GM21526 (cell line): ENCODE results near the gene ZNF691.
A peak's percentile ranks its signal among the peaks of the same experiment; 100 is the strongest.

Experiments used
- ATAC-seq: cut with Tn5 transposase; IDR thresholded peaks from one replicate; pipeline ENCODE4 v1.9.1; 2021; ENCODE audit warnings: moderate library complexity; ENCODE audit not compliant: unreplicated experiment, low FRiP score

The ZNF691 gene

GRCh38 chr1:42831273-42831672, 15.1 kb upstream of the ZNF691 start:
- ATAC-seq = no peak

DNA sequence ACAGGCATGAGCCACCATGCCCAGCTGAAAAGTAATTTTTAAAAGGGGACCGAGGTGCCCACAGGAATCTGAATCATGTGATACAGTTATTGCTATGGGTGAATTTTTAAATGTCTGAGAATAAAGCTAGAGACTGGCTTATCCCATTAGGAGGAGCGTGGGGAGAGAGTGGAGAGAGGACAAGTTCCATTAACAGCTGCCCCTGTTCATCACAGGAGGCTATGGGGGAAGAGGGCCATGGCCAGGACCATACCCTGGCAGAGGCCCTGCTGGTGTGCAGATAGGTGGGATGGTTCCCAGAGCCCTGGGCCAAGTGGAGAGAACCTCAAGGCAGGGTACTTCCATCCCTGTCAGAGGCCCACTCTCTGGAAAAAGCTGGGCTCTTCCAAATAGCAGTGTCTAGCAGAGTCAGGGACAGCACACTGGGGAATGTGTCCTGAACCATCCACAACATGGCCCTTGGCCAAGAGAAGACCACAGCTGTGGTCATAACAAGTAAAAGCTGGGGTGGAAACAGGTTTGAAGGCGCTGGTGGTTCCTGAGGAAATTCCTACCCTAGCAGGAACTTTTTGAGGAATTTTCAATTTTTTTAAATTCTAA, 13.7 kb upstream of the ZNF691 start:
- ATAC-seq = no peak

DNA sequence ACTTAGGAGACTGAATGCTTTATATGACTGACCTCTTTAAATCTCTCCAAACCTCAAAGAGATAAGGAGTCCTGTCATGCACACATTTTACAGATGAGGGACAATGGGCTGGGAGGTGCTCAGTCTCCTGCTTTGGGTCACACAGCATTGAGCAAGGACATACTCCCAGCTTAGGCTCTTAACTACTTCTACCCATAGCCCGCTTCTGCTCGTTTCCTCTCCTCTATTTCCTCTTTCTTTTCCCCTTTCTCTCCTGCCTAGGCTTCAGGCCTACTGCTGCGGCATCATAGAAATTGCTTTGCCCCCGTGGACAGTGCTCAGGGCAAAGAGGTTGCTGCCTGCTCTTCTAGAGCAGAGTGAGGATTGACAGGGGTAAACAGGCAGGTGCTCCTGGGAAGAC, 12.4 kb upstream of the ZNF691 start:
- ATAC-seq = no peak

- ATAC-seq = no peak
Observed at GRCh38 chr1:42834803-42835202, 11.6 kb upstream of the ZNF691 start.

- ATAC-seq = no peak
Observed at GRCh38 chr1:42835422-42835821, 11.0 kb upstream of the ZNF691 start.

- no peak for ATAC-seq
Observed at GRCh38 chr1:42837709-42838108, 8.7 kb upstream of the ZNF691 start.

DNA sequence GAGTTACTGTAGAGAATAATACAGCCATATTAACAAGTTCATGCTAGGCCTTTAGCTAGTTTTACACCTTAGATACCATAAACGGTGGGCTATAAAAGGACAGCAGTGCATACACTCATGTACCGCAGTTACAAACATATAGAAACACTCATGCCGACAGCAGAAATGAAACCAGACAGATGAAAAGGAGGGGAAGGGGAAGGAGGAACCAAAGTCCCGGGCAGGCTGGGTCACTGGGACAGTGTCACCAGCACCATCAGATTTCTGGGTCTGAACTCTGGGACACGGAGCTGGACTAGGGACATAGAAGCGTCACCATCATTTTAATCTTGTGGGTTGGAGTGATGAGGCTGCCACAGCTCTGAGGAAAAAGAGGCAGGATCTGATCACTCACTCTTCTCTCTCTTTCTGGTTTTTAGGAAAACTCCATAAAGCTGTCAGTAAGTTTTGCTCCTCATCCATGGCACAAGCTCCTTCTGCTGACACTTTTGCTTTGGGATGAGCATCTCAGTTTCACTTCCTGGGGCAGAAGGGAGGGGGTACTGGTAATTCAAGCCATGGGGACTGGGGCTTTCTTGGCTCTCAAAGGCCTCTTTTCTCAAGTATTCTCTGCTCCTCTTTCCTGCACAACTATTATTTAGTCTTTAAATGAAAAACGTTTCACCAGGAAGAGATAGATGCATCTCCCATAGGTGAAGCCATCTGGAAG, 7.8 kb upstream of the ZNF691 start:
- ATAC-seq = no peak

DNA sequence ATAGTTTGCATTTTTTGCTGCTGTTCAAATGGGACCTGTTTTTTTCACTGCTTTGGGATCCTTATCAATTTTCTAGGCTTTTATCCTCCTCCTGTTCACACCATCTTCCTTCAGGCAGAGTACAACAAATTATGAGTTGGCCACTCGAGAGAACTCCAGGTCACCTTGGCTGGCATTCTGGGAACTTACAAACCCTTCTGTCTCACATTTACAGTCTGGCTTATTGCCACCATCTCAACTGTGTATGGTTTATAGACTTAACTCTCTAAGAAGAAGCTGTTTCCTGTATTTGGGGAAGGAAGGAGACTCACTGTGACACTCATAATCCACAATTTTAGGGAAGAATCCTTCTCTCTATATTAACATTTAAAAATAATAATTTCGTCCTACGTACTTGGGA, 5.4 kb upstream of the ZNF691 start:
- no peak for ATAC-seq

GRCh38 chr1:42841440-42842147, 4.8 kb upstream of the ZNF691 start:
- no peak for ATAC-seq

- ATAC-seq = no peak
Observed at GRCh38 chr1:42844592-42845140, 1.7 kb upstream of the ZNF691 start.

GRCh38 chr1:42845193-42845592, 1.2 kb upstream of the ZNF691 start:
- no peak for ATAC-seq

DNA sequence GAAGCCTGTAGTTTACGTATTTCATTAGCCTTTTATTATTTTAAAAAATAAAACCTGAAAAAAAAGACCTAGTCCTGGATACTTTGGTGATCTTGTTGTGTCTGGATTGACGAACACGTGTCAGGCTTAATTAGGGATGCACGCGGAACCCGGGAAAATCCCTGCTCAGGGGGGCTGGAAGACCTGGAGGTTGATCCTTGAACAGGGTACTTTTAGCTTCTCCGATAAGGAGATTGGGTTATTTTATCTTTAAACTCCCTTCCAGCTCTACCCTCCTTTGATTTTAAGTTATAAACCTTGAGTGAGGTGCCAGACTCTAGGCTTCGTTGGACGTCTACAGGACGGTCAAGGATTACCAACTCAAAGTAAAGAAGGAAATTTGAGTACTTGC, 552 bp upstream of the ZNF691 start:
- peak; percentile 18 for ATAC-seq

- ATAC-seq = no peak
Observed at GRCh38 chr1:42847111-42847595, 740 bp downstream of the ZNF691 start.

GRCh38 chr1:42847721-42848460, 1.5 kb downstream of the ZNF691 start:
- ATAC-seq = no peak

GRCh38 chr1:42848823-42849537, 2.6 kb downstream of the ZNF691 start:
- no peak for ATAC-seq

DNA sequence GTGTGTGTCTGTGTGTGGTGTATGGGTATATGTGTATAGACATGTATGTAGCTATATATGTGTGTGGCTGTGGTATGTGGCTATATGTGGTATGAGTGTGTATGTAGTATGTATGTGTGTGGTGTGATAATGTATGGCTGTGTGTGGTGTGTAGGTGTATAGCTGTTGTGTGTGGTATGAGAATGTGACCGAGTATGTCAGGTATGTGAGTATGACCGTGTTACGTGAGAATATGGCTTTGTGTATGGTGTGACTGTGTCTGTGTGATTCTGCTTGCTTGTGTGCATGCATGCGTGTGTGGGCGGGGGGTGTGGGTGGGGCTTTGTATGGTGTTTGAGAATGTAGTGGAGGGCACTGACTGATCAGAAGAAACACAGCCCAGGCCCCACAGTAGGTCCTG, 3.5 kb downstream of the ZNF691 start:
- no peak for ATAC-seq

DNA sequence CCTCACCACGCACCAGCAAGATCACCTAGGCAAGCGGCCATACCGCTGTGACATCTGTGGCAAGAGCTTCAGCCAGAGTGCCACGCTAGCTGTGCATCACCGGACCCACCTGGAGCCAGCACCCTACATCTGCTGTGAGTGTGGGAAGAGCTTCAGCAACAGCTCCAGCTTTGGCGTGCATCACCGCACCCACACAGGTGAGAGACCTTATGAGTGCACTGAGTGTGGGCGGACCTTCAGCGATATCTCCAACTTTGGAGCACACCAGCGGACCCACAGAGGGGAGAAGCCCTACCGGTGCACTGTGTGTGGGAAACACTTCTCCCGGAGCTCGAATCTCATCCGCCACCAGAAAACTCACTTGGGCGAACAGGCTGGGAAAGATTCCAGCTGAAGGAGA, 5.0 kb downstream of the ZNF691 start:
- ATAC-seq = no peak

GRCh38 chr1:42851960-42852607, 5.7 kb downstream of the ZNF691 start:
- no peak for ATAC-seq

DNA sequence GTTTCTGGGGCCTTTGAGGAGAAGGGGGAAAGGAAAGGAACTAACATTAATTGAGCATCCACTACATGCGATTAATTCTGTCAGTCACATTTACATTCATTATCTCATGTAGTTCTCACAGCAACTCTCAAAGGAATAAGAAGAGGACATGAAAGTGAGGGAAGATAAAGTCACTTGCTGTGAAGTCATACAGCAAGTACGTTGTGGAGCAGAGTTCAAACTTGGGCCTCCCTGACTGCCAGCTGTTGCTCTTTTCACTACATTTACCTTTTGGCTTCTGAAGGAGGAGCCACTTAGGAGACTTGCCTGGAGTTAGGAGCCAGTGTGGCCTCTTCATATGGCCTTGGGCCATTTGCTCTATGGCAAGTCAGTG, 6.2 kb downstream of the ZNF691 start:
- ATAC-seq = no peak
